GM10266 (cell line): ENCODE measurements around the gene JMJD4.

ENCODE experiments used
- DNase-seq: peaks from one replicate; pipeline ENCODE4 v3.0.0; 2012; ENCODE audit errors: extremely low spot score
- CTCF ChIP-seq: IDR thresholded peaks from 2 replicates; pipeline ENCODE4 v1.5.1; 2012; ENCODE audit warnings: mild to moderate bottlenecking, low read depth; ENCODE audit not compliant: control insufficient read depth, insufficient read depth; ENCODE audit errors: missing control alignments

JMJD4 gene

GRCh38 chr1:227778401-227778947 lies 43.4 kb upstream of the JMJD4 start:
- DNase-seq = no peak
- TF ChIP-seq CTCF = no peak

- DNase-seq = no peak
- no peak for TF ChIP-seq CTCF
Observed at GRCh38 chr1:227777646-227778045, 42.5 kb upstream of the JMJD4 start.

- no peak for DNase-seq
- TF ChIP-seq CTCF = no peak
Observed at GRCh38 chr1:227777156-227777555, 42.1 kb upstream of the JMJD4 start.

GRCh38 chr1:227776331-227776771 lies 41.2 kb upstream of the JMJD4 start:
- TF ChIP-seq CTCF = no peak
- no peak for DNase-seq

GRCh38 chr1:227775841-227776240 lies 40.7 kb upstream of the JMJD4 start:
- TF ChIP-seq CTCF = no peak
- no peak for DNase-seq

GRCh38 chr1:227774821-227775661 lies 39.9 kb upstream of the JMJD4 start:
- DNase-seq = no peak
- no peak for TF ChIP-seq CTCF
